Fibroblast of the conjunctiva (primary cell): ENCODE results near the gene CHMP1B.
A peak's percentile ranks its signal among the peaks of the same experiment; 100 is the strongest.

Source experiments
- DNase-seq: peaks from one replicate; pipeline ENCODE4 v3.0.0-alpha.2; 2010; ENCODE audit warnings: low read depth

The CHMP1B gene

GRCh38 chr18:11851146-11851805 lies at the start of gene CHMP1B:
Gene CHMP1B, plus strand, starts transcription at chr18:11851413. Its CDS starts 99 bp downstream, at chr18:11851512.
- DNase-seq, result peak; percentile 91

GRCh38 chr18:11801573-11801972 lies 49.6 kb upstream of the CHMP1B start:
- DNase-seq, result no peak

- DNase-seq, result no peak
These were observed 49.1 kb upstream of the CHMP1B start for GRCh38 chr18:11802158-11802557.

GRCh38 chr18:11802586-11802985 lies 48.6 kb upstream of the CHMP1B start:
- no peak for DNase-seq

GRCh38 chr18:11807233-11807632 lies 44.0 kb upstream of the CHMP1B start:
- no peak for DNase-seq

GRCh38 chr18:11808001-11808855 lies 43.0 kb upstream of the CHMP1B start:
- peak; percentile 1 for DNase-seq

GRCh38 chr18:11809895-11810294 lies 41.3 kb upstream of the CHMP1B start:
- no peak for DNase-seq

GRCh38 chr18:11810379-11810778 lies 40.8 kb upstream of the CHMP1B start:
- DNase-seq, result no peak

GRCh38 chr18:11811009-11811408 lies 40.2 kb upstream of the CHMP1B start:
- no peak for DNase-seq

- no peak for DNase-seq
These were observed 34.0 kb upstream of the CHMP1B start for GRCh38 chr18:11817229-11817628.

GRCh38 chr18:11818486-11819203 lies 32.6 kb upstream of the CHMP1B start:
- no peak for DNase-seq

GRCh38 chr18:11819938-11820337 lies 31.3 kb upstream of the CHMP1B start:
- DNase-seq, result no peak

- DNase-seq, result no peak
These were observed 30.5 kb upstream of the CHMP1B start for GRCh38 chr18:11820697-11821096.

- DNase-seq, result no peak
These were observed 30.0 kb upstream of the CHMP1B start for GRCh38 chr18:11821208-11821607.

- no peak for DNase-seq
These were observed 29.5 kb upstream of the CHMP1B start for GRCh38 chr18:11821643-11822237.

GRCh38 chr18:11823545-11823944 lies 27.7 kb upstream of the CHMP1B start:
- DNase-seq, result no peak

GRCh38 chr18:11826836-11827235 lies 24.4 kb upstream of the CHMP1B start:
- no peak for DNase-seq

GRCh38 chr18:11828786-11829432 lies 22.3 kb upstream of the CHMP1B start:
- DNase-seq, result no peak

- no peak for DNase-seq
These were observed 20.6 kb upstream of the CHMP1B start for GRCh38 chr18:11830585-11830984.

- no peak for DNase-seq
These were observed 19.3 kb upstream of the CHMP1B start for GRCh38 chr18:11831921-11832320.

GRCh38 chr18:11834772-11835171 lies 16.4 kb upstream of the CHMP1B start:
- no peak for DNase-seq

- DNase-seq, result no peak
These were observed 11.7 kb upstream of the CHMP1B start for GRCh38 chr18:11839556-11839955.
